Measurements from ENCODE around the gene KCNC1.

KCNC1 gene

GRCh38 chr11:17714870-17715269, 19.7 kb upstream of the KCNC1 start:
- no peak for DNase-seq (ENCODE audit: low read depth in 1 of 2, low spot score in 1 of 2)

DNA sequence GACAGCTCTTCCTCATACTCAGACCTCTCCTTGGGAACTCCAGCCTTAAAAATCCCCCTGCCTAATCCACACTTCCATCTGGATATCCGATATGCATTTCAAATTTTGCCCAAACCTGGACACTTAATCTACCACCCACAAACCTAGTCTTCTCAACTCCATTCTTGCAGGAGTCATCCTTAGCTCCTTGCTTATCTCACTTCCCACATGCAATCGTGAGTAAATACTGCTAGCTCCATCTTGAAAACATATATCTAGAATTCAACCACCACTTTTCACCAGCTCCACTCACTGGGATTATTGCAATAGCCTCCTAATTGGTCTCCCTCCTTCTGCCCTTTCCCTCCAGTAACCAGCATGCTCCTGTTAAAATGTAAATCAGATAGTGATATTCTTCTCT, 17.8 kb upstream of the KCNC1 start:
- DNase-seq (ENCODE audit: low read depth in 1 of 2, low spot score in 1 of 2), result no peak

DNA sequence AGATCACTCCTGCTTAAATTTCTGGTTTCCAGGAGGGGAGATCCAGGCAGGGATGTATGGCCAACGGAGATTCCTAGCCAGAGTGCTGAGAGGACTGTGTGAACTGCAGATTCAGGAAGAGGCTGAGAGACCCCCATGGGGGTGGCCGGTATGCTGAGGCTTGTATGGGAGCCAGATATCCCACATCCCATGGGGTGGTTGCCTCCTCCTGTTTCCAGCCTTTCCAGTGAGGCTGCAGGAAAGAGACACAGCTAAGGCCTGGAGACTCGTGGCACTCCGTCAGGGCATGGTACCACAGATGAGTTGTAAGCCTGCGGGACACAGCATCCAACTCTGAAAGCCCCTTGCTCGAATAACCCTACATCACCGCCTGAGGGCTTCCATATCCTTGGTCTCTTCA, 16.6 kb upstream of the KCNC1 start:
- DNase-seq (ENCODE audit: low read depth in 1 of 2, low spot score in 1 of 2), result no peak

DNA sequence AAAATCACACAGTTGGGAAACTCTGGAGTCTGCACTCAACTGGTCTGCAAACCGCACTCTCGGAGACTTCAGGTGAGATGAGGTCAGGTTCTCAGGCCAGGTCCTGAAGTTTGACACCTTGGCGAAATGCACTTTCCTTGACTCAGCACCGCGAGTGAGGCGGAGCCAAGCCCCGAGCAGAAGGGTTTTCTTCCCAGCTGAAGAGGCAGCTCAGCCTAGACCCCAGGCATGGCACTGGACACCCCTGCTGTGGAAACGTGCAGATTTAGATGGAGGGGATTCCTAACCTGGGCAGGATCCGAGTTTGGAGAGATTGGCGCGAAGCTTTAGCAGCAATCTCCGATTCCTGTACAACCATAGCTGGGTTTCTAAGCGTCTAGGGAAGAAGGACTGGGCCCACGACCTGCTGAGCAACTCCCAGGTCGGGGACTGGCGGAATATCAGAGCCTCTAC, 16.0 kb upstream of the KCNC1 start:
- no peak for DNase-seq (ENCODE audit: low read depth in 1 of 2, low spot score in 1 of 2)

DNA sequence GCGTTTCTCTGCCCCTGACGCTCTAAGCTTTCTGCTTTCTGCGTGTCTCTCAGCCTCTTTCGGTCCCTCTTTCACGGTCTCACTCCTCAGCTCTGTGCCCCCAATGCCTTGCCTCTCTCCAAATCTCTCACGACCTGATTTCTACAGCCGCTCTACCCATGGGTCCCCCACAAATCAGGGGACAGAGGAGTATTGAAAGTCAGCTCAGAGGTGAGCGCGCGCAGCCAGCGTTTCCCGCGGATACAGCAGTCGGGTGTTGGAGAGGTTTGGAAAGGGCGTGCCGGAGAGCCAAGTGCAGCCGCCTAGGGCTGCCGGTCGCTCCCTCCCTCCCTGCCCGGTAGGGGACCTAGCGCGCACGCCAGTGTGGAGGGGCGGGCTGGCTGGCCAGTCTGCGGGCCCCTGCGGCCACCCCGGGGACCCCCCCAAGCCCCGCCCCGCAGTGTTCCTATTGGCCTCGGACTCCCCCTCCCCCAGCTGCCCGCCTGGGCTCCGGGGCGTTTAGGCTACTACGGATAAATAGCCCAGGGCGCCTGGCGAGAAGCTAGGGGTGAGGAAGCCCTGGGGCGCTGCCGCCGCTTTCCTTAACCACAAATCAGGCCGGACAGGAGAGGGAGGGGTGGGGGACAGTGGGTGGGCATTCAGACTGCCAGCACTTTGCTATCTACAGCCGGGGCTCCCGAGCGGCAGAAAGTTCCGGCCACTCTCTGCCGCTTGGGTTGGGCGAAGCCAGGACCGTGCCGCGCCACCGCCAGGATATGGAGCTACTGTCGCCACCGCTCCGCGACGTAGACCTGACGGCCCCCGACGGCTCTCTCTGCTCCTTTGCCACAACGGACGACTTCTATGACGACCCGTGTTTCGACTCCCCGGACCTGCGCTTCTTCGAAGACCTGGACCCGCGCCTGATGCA, 15.3 kb upstream of the KCNC1 start, which contains the start of gene MYOD1:
Gene MYOD1 (plus strand): TSS at position 544 of the 910 bp plus-strand sequence. CDS start 212 bp downstream, at position 756.
- DNase-seq (ENCODE audit: low read depth in 1 of 2, low spot score in 1 of 2), result no peak

DNA sequence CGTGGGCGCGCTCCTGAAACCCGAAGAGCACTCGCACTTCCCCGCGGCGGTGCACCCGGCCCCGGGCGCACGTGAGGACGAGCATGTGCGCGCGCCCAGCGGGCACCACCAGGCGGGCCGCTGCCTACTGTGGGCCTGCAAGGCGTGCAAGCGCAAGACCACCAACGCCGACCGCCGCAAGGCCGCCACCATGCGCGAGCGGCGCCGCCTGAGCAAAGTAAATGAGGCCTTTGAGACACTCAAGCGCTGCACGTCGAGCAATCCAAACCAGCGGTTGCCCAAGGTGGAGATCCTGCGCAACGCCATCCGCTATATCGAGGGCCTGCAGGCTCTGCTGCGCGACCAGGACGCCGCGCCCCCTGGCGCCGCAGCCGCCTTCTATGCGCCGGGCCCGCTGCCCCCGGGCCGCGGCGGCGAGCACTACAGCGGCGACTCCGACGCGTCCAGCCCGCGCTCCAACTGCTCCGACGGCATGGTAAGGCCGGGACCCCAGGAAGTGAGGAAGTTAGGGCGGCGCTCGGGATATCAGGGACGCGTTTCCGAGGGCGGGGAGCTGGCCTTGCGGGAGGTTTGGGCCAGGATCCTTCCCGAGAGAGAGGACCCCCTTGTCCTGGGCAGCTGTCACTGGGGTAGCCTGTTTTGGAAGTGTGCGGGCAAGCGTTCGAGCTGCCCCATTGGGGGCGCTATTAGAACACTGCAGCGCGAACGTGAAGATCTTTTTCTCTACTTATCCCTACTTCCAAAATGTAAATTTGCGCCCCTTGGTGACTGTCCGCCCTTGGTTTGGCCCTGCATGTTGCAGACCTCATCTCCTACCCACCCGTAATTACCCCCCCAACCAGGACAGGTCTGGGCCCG, 14.4 kb upstream of the KCNC1 start:
- no peak for DNase-seq (ENCODE audit: low read depth in 1 of 2, low spot score in 1 of 2)

GRCh38 chr11:17720796-17721171, 13.8 kb upstream of the KCNC1 start:
- DNase-seq (ENCODE audit: low read depth in 1 of 2, low spot score in 1 of 2), result no peak

GRCh38 chr11:17721242-17721999, 13.2 kb upstream of the KCNC1 start:
- DNase-seq (ENCODE audit: low read depth in 1 of 2, low spot score in 1 of 2), result no peak

GRCh38 chr11:17722000-17722643, 12.5 kb upstream of the KCNC1 start:
- no peak for DNase-seq (ENCODE audit: low read depth in 1 of 2, low spot score in 1 of 2)

- no peak for DNase-seq (ENCODE audit: low read depth in 1 of 2, low spot score in 1 of 2)
These were observed 10.3 kb upstream of the KCNC1 start for GRCh38 chr11:17724020-17724908.

- no peak for DNase-seq (ENCODE audit: low read depth in 1 of 2, low spot score in 1 of 2)
These were observed 9.4 kb upstream of the KCNC1 start for GRCh38 chr11:17725174-17725573.

DNA sequence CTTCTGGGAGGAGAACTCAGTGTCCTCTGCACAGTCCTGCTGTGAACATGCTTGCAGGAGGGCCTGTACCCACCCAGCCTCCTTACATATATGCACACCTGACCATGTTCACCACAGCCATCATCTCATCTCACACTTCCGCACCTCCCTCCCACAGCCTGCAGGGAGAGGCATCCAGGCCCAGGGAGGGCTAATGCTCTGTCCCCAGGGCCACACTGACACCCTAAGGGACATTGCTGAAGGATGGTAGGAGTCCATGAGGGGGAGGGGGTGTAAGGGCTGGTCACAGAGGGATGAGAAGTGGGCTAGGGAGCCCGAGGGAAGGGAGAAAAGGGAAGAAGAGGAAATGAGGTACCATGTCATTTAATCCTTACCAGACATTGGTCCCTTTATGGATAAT, 4.4 kb upstream of the KCNC1 start:
- no peak for DNase-seq (ENCODE audit: low read depth in 1 of 2, low spot score in 1 of 2)

- peak; percentile 27 to 38 for DNase-seq (ENCODE audit: low read depth in 1 of 2, low spot score in 1 of 2)
These were observed 3.7 kb upstream of the KCNC1 start for GRCh38 chr11:17730608-17731462.

DNA sequence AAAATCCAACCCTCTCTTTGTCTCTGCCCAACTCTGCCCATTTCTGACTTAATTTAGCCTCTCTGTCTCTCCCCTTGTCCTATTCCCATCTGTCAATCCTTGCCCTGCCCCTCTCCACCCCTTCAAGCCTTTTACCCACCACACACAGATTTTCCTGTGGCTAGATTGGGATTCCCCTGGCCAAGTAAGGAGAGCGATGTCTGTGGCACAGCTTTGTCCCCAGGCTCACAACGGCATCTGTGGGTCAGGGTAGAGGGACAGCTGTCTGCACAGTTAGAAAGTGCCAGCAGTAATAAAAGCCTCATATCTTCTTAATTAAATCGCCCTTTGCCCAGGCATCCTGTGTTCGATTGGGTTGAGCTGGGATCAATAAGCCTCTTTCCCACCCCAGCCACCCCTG, 1.3 kb upstream of the KCNC1 start:
- DNase-seq (ENCODE audit: low read depth in 1 of 2, low spot score in 1 of 2), result no peak

DNA sequence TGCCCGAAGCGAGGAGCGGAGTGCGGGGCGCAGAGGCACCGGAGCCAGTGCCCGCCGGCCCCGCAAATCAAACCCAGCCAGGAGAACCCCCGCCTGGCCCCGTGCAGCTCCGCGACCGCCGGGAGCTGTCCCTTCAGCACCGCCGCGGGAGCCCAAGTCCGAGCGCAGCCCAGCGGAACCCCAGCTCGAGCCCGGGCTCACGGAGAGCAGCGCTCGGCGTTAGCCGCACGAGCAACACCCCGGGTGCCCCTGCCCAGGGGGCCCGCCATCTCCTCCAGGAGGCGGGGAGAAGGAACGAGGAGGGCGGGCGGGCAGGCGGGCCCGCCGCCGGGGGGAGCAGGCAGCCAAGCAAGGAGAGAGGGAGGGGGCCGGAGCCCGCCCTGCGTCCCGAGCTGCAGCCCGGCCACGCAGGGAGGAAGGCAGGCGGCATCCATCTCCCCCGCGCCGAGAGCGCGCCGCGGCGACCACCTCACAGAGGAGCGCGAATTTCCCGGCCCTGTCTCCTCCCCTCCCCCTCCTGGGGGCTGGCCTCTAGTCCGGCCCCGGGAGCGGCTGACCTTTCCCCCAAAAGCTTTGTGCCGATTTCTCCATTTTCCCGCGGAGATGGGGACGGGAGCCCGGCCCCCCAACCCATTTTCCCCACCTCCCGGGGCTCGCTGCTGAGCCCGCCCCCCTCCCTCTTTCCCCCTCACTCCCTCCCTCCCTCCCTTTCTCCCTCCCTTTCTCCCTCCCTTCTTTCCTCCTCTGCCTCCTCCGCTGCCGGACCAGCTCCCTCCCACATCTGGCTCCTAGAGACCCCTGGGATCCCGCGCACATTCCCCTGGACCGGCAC, 621 bp downstream of the KCNC1 start:
- peak in 1 of 2 donors; percentile 8 for DNase-seq (ENCODE audit: low read depth in 1 of 2, low spot score in 1 of 2)

GRCh38 chr11:17735818-17736578, 1.4 kb downstream of the KCNC1 start:
- DNase-seq (ENCODE audit: low read depth in 1 of 2, low spot score in 1 of 2), result no peak

DNA sequence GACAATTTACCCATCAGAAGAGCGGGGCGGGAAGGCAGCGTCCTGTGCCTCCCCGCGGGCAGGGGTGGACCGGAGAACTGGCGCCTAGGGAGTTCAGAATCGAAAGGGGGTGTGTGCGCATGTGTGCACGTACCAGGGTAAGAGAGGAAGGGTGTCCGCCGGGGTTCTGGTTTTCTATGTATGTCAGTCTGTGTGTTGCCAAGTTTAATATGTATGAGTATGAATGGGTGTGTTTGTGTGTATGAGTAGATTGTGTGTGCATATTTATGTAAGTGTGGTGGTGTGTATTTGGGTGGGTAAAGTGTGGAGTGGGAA, 2.0 kb downstream of the KCNC1 start:
- no peak for DNase-seq (ENCODE audit: low read depth in 1 of 2, low spot score in 1 of 2)

Data from activated CD4-positive, alpha-beta T cell treated with anti-CD3 and anti-CD28 coated beads, Interleukin-2, amount 50 U/mL, for 24 hours (primary cell).